ENCODE measurements around the gene SHH.

GRCh38 chr7:155781433-155781832 lies 30.8 kb downstream of the SHH start:
- TF ChIP-seq CTCF (conservative IDR thresholded peaks at IDR 0.05; ENCODE audit: low read depth, low read length) (no peak), EZH2 (IDR thresholded peaks at IDR 0.05; ENCODE audit: low read length, unreplicated experiment) (no peak), EZH2phosphoT487 (IDR thresholded peaks at IDR 0.05; ENCODE audit: borderline replicate concordance, low read length) (no peak)
